ENCODE data around the gene SORCS3.

DNA sequence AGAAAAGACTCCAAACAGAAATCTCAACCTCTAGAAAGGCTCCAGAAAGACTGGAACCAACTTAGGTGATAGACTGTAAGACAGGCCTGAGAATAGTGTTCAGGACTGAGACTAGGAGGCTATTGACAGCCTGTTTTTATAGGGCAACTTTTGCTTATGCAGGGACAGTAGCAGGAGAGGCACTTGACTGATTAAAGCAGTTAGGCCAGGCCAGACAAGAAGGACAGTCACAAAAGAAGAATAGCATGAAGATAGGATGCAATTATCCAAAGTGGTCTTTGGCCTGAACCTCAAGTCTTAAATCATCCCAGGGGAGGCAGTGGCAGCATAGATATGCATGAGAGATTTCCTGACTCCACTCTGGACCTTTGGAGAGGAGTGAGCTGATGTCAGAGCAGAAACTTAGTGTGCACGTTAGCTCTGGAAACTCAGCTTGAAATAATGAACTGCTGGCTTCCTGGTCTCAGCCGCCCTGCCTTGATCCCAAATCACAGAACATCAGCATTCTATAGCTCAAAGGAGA is 290.6 kb downstream of the SORCS3 start:
- TF ChIP-seq, protein P1, sequence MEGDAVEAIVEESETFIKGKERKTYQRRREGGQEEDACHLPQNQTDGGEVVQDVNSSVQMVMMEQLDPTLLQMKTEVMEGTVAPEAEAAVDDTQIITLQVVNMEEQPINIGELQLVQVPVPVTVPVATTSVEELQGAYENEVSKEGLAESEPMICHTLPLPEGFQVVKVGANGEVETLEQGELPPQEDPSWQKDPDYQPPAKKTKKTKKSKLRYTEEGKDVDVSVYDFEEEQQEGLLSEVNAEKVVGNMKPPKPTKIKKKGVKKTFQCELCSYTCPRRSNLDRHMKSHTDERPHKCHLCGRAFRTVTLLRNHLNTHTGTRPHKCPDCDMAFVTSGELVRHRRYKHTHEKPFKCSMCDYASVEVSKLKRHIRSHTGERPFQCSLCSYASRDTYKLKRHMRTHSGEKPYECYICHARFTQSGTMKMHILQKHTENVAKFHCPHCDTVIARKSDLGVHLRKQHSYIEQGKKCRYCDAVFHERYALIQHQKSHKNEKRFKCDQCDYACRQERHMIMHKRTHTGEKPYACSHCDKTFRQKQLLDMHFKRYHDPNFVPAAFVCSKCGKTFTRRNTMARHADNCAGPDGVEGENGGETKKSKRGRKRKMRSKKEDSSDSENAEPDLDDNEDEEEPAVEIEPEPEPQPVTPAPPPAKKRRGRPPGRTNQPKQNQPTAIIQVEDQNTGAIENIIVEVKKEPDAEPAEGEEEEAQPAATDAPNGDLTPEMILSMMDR (IDR thresholded peaks at IDR 0.05) = no peak
- no peak for TF ChIP-seq POLR2A (IDR thresholded peaks at IDR 0.05)

Measured in lower leg skin (tissue), 3 donors.